Measurements from ENCODE around the gene KSR2.

Gene KSR2

GRCh38 chr12:117968826-117969659, at the start of gene KSR2:
KSR2 (minus strand) TSS chr12:117968990; CDS start chr12:117968255, 735 bp downstream.
- peak; percentile 9 for DNase-seq (ENCODE audit: low read depth)
- no peak for TF ChIP-seq CTCF (conservative IDR thresholded peaks at IDR 0.05; ENCODE audit: low read depth, low read length)
- peak within 1 kb of the TSS; percentile 33 for H3K4me3 ChIP-seq (ENCODE audit: low read depth, low read length)

- H3K4me3 ChIP-seq (ENCODE audit: low read depth, low read length): no peak overlapping the region
- DNase-seq (ENCODE audit: low read depth): no peak
- TF ChIP-seq CTCF (conservative IDR thresholded peaks at IDR 0.05; ENCODE audit: low read depth, low read length): no peak
Measured at GRCh38 chr12:118017926-118018325, 49.1 kb upstream of the KSR2 start.

- no peak for TF ChIP-seq CTCF (conservative IDR thresholded peaks at IDR 0.05; ENCODE audit: low read depth, low read length)
Measured at GRCh38 chr12:118016424-118017264, 47.9 kb upstream of the KSR2 start, which contains the start of gene RFC5. RFC5 (plus strand) TSS chr12:118016703; CDS start chr12:118016828, 125 bp downstream.

GRCh38 chr12:118015944-118016343, 47.2 kb upstream of the KSR2 start:
- no peak for TF ChIP-seq CTCF (conservative IDR thresholded peaks at IDR 0.05; ENCODE audit: low read depth, low read length)
- H3K4me3 ChIP-seq (ENCODE audit: low read depth, low read length): peak overlapping the region; percentile 99
- no peak for DNase-seq (ENCODE audit: low read depth)

More at GRCh38 chr12:118016424-118017264, 47.9 kb upstream of the KSR2 start, which contains the start of gene RFC5:
- DNase-seq (ENCODE audit: low read depth): peak; percentile 98
- peak within 1 kb of the TSS; percentile 99 for H3K4me3 ChIP-seq (ENCODE audit: low read depth, low read length)

GRCh38 chr12:118015306-118015705, 46.5 kb upstream of the KSR2 start:
- no peak for DNase-seq (ENCODE audit: low read depth)
- no peak overlapping the region for H3K4me3 ChIP-seq (ENCODE audit: low read depth, low read length)
- TF ChIP-seq CTCF (conservative IDR thresholded peaks at IDR 0.05; ENCODE audit: low read depth, low read length): no peak

- no peak for DNase-seq (ENCODE audit: low read depth)
- H3K4me3 ChIP-seq (ENCODE audit: low read depth, low read length): no peak overlapping the region
- TF ChIP-seq CTCF (conservative IDR thresholded peaks at IDR 0.05; ENCODE audit: low read depth, low read length): no peak
Measured at GRCh38 chr12:118013283-118013682, 44.5 kb upstream of the KSR2 start.

Data from choroid plexus epithelial cell (primary cell).